ENCODE data around the gene DHX8.
"Not testable (repeated sequence)": the region's sequence is repeated elsewhere in the genome, so short reads cannot be mapped to it uniquely, and the experiment has no call there.

Gene DHX8

GRCh38 chr17:43444223-43445008 is 39.4 kb upstream of the DHX8 start:
- no peak overlapping the region for H3K4me3 ChIP-seq (ENCODE audit: low read depth, low read length)
- TF ChIP-seq CTCF (IDR thresholded peaks at IDR 0.05; ENCODE audit: low read depth, low read length), result no peak

- no peak overlapping the region for H3K4me3 ChIP-seq (ENCODE audit: low read depth, low read length)
- no peak for TF ChIP-seq CTCF (IDR thresholded peaks at IDR 0.05; ENCODE audit: low read depth, low read length)
Measured at GRCh38 chr17:43445009-43445589, 38.7 kb upstream of the DHX8 start.

GRCh38 chr17:43446773-43447172 is 37.0 kb upstream of the DHX8 start:
- no peak overlapping the region for H3K4me3 ChIP-seq (ENCODE audit: low read depth, low read length)
- TF ChIP-seq CTCF (IDR thresholded peaks at IDR 0.05; ENCODE audit: low read depth, low read length), result no peak

- H3K4me3 ChIP-seq (ENCODE audit: low read depth, low read length), result no peak overlapping the region
- TF ChIP-seq CTCF (IDR thresholded peaks at IDR 0.05; ENCODE audit: low read depth, low read length), result no peak
Measured at GRCh38 chr17:43448720-43449469, 34.9 kb upstream of the DHX8 start.

- no peak overlapping the region for H3K4me3 ChIP-seq (ENCODE audit: low read depth, low read length)
- no peak for TF ChIP-seq CTCF (IDR thresholded peaks at IDR 0.05; ENCODE audit: low read depth, low read length)
Measured at GRCh38 chr17:43449470-43450248, 34.1 kb upstream of the DHX8 start.

GRCh38 chr17:43450791-43451190 is 33.0 kb upstream of the DHX8 start:
- not testable (repeated sequence) for H3K4me3 ChIP-seq (ENCODE audit: low read depth, low read length)

- H3K4me3 ChIP-seq (ENCODE audit: low read depth, low read length), result not testable (repeated sequence)
Measured at GRCh38 chr17:43451741-43452140, 32.0 kb upstream of the DHX8 start.
